ENCODE data around the gene USP37. TPM values are rescaled to one million over a fixed set of nuclear protein-coding genes. Genes with fewer than 3 reads are reported as not detected.

USP37 gene
- total RNA-seq, 1 donor from 2014 or later: 19.4 TPM

- no peak for DNase-seq
Measured at GRCh38 chr2:218429911-218430692, 138.0 kb downstream of the USP37 start.

GRCh38 chr2:218428846-218429558, 139.1 kb downstream of the USP37 start:
- no peak for DNase-seq

GRCh38 chr2:218427741-218428140, 140.4 kb downstream of the USP37 start:
- DNase-seq: no peak

DNA sequence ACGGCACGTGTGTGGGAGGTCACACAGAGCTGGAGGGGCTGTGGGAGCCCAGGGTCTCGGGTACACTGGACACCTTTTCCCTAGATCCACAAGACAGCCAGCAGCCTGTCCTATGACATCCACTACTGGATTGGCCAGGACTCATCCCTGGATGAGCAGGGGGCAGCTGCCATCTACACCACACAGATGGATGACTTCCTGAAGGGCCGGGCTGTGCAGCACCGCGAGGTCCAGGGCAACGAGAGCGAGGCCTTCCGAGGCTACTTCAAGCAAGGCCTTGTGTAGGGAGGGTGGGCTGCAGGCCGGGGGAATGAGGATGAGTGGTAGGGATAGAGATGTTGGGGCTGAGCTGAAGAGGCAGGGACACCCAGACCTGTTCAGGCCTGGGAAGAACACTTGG, 142.6 kb downstream of the USP37 start:
- no peak for DNase-seq

DNA sequence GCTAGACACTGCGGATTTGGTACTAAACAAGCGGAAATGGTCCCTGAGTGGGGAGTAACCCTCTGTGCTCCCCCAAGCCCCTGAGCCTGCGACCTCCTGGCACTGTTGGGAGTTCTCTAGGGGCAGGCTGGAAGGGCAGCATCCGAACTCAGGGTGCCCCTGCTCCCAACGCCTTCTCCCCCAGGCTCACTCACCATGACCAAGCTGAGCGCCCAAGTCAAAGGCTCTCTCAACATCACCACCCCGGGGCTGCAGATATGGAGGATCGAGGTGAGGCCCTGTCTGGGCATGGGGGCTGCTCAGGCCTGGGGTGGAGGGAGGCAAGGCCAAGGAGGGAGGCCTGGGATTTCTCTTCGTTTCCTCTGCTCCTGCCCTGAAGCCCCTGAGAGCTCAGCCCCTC, 144.6 kb downstream of the USP37 start:
- no peak for DNase-seq

- no peak for DNase-seq
Measured at GRCh38 chr2:218422403-218423086, 145.6 kb downstream of the USP37 start.

DNA sequence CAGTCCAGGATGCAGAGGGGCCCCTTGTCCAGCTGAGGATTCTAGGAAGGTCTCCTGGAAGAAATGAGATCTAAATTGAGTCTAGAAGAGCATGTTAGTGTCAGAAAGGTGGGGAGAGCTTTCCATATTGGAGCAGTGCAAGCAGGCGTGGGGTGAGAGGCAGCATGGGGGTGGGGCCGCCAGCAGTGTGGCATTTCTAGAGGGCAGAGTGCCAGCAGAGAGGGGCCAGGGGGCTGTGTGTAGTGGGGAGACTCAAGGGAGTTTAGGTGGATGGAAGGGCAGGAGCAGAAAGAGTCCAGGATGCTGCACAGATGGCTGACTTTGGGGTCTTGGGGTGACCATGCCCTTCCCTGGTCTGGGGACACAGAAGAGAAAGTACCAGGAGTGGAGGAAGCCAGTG, 147.1 kb downstream of the USP37 start:
- DNase-seq: no peak

GRCh38 chr2:218419630-218420216, 148.4 kb downstream of the USP37 start:
- no peak for DNase-seq

DNA sequence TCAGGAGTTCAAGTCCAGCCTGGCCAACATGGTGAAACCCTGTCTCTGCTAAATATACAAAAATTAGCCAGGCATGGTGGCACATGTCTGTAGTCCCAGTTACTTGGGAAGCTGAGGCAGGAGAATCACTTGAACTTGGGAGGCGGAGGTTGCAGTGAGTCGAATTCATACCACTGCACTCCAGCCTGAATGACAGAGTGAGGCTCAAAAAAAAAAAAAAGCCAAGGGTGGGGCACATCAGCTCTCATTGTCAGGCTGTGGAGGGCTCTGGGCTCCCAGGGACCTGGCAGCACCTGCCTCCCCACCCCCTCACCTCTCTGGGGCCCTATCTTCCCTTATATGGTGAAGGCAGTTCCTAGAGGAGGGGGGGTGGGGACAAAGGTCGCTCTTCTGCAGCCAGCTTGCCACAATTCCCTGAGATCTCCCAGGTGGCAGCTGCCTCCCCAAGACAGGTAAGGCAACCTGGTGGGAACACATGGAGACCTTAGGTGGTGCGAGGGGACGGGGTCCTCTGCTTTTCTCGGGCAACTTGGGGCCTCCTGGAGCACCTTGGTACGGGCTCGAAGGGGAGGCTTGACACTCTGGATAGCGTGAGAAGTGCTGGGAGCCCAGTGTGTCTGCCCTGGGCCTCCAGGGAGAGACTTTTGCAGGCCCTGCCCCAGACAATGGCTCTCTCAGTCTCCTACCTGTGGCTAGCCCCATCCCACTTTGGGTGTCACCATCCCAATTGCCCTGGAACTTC, 149.3 kb downstream of the USP37 start, which contains the start of gene VIL1:
VIL1 (plus strand) TSS at position 407 of the 742 bp plus-strand sequence. CDS start 4,656 bp downstream, outside the sequence.
- no peak for DNase-seq

GRCh38 chr2:218418321-218418716, 149.8 kb downstream of the USP37 start:
- no peak for DNase-seq

GRCh38 chr2:218407717-218408116, 160.4 kb downstream of the USP37 start:
- no peak for DNase-seq

DNA sequence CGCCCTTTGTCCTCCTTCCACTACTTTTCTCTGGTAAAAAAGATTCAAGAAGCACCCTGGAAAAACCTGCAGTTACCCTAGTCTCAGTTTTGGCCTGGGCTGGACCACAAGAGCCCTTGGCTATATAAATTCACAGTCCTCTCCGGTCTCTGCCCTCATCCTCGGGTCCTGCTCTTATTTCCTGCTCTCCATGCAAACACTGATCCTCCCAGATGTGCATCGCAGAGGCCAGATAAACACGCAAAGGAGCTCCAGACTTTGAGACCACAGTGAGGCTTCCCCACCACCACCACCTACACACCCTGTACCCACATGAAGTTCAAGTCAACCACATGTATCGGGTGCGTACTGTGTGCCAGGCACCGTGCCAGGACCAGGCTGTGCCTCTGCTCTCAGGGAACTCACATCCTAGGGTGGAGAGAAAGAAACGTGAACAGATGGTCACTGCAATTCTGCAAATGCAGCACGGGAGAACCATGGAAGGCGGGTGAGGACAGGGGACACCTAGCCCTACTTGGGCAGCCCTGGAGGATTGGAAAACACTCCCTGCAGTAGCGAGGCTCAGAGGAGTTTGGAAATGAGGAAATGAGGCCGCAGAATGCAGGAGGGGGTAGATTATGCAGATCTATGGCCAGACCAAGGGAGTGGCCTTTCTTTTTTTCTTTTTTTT, 161.1 kb downstream of the USP37 start:
- DNase-seq: peak; percentile 42

DNA sequence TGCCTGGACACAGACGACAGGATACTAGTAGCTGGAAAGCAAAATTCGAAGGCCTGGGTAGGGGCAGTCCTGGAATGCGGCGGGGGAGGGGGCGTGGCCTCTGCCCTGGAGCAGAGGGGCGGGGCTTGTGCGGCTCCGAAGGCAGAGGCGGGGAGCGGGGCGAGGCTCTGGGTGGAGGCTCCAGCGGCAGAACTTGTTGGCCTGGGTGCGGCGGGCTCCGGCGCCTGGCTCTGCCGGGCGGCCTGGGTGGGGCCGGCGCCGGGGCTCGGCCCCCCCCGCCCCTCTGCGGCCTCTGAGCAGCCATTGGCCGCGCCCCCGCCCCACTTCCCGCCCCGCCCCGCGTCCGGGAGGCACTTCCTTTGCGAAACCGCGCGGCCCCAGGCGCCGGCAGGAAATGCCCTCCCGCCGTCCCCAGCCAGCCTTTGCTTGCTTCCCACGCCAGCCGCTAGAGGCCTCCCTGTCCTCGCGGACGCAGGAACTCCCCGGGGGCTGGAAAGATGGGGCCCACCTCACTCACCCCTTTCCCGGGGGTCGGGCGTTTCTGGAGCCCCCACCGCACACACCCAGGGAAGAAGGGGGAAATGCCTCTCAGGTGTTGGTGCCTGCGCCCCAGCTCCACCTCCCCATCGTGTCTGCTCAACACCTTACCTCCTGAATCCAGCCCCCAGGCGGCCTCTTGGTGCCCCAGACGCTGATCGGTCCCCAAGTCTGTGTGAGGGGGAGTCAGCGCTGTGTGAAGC, 161.8 kb downstream of the USP37 start:
- peak; percentile 94 for DNase-seq

GRCh38 chr2:218405746-218406208, 162.4 kb downstream of the USP37 start:
- peak; percentile 26 for DNase-seq

DNA sequence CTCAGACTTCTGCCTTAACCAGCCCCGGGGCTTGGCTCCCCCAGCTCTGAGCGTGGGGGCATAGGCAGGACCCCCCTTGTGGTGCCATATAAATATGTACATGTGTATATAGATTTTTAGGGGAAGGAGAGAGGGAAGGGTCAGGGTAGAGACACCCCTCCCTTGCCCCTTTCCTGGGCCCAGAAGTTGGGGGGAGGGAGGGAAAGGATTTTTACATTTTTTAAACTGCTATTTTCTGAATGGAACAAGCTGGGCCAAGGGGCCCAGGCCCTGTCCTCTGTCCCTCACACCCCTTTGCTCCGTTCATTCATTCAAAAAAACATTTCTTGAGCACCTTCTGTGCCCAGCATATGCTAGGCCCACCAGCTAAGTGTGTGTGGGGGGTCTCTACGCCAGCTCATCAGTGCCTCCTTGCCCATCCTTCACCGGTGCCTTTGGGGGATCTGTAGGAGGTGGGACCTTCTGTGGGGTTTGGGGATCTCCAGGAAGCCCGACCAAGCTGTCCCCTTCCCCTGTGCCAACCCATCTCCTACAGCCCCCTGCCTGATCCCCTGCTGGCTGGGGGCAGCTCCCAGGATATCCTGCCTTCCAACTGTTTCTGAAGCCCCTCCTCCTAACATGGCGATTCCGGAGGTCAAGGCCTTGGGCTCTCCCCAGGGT, 162.9 kb downstream of the USP37 start:
- no peak for DNase-seq

- DNase-seq: no peak
Measured at GRCh38 chr2:218404351-218405085, 163.6 kb downstream of the USP37 start.

- no peak for DNase-seq
Measured at GRCh38 chr2:218403810-218404209, 164.3 kb downstream of the USP37 start.

DNA sequence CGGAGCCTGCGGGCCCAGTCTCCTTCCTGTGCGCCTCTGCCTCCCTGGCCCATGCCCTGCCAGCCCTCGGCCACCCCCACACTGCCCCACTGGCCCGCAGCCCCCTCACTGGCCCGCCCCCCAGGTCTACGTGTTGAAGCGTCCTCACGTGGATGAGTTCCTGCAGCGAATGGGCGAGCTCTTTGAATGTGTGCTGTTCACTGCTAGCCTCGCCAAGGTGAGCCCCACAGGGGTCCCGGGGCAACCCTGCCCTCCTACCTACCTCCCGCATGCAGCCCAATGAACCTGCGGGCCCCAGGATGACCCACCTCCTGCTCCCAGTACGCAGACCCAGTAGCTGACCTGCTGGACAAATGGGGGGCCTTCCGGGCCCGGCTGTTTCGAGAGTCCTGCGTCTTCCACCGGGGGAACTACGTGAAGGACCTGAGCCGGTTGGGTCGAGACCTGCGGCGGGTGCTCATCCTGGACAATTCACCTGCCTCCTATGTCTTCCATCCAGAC, 165.2 kb downstream of the USP37 start:
- DNase-seq: no peak

- no peak for DNase-seq
Measured at GRCh38 chr2:218402491-218402901, 165.7 kb downstream of the USP37 start.

All from dermis blood vessel endothelial cell (primary cell).